Liver (tissue), 3 donors: ENCODE results near the gene TMEM50A.
"Not testable (repeated sequence)": the region's sequence is repeated elsewhere in the genome, so short reads cannot be mapped to it uniquely, and the experiment has no call there.

Source experiments
- TF ChIP-seq, protein P1 (sequence below): IDR thresholded peaks from 2 replicates; pipeline ENCODE4 v1.6.1; 2016; ENCODE audit warnings: antibody characterized with exemption
- TF ChIP-seq, protein P2 (sequence below): fragments of 150-350 bp; IDR thresholded peaks from 2 replicates; pipeline ENCODE4 v1.5.1; 2017; ENCODE audit warnings: improper control_type of control experiment, low read depth, low read length; ENCODE audit not compliant: missing input control
- TF ChIP-seq, protein P3 (sequence below): IDR thresholded peaks from 2 replicates; pipeline ENCODE4 v1.6.1; 2016; ENCODE audit warnings: antibody characterized with exemption
- donor health status: healthy.
- donor health status: healthy.

DNA sequence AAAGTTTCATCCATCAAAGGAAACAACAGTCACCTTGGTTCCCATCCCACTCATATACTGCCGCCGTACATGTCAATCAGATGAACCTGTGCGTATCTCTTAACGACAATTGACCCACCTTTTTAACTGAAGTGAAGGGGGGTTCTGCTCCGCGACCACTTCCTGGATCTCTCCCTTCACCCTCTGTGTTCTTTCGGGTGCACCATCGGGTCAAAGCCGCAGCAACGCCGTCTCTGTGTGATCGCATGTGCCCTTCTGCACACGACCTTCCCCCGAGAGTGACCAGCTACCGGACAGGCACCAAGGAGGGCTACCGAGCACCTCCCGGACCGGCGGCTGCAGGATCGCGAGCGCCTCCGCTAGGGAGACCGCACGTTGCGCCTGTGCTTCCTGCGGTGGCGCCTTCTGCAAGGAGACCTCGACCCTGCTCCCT lies 1.2 kb upstream of the TMEM50A start:
- TF ChIP-seq, protein P1, sequence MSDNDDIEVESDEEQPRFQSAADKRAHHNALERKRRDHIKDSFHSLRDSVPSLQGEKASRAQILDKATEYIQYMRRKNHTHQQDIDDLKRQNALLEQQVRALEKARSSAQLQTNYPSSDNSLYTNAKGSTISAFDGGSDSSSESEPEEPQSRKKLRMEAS: not testable (repeated sequence)
- TF ChIP-seq, protein P2, sequence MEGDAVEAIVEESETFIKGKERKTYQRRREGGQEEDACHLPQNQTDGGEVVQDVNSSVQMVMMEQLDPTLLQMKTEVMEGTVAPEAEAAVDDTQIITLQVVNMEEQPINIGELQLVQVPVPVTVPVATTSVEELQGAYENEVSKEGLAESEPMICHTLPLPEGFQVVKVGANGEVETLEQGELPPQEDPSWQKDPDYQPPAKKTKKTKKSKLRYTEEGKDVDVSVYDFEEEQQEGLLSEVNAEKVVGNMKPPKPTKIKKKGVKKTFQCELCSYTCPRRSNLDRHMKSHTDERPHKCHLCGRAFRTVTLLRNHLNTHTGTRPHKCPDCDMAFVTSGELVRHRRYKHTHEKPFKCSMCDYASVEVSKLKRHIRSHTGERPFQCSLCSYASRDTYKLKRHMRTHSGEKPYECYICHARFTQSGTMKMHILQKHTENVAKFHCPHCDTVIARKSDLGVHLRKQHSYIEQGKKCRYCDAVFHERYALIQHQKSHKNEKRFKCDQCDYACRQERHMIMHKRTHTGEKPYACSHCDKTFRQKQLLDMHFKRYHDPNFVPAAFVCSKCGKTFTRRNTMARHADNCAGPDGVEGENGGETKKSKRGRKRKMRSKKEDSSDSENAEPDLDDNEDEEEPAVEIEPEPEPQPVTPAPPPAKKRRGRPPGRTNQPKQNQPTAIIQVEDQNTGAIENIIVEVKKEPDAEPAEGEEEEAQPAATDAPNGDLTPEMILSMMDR: not testable (repeated sequence)
- TF ChIP-seq, protein P3, sequence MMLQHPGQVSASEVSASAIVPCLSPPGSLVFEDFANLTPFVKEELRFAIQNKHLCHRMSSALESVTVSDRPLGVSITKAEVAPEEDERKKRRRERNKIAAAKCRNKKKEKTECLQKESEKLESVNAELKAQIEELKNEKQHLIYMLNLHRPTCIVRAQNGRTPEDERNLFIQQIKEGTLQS: not testable (repeated sequence)
